Spleen (tissue), 11 donors: ENCODE measurements around the gene TDRD9. TPM values are rescaled to one million over a fixed set of nuclear protein-coding genes. Genes with fewer than 3 reads are reported as not detected.

Source experiments
- DNase-seq: peaks from one replicate; pipeline ENCODE4 v3.0.0-alpha.2; 2020
- H3K27ac ChIP-seq, 8 donors: fragments of 200-600 bp; sonication (generic) in 7 of 8; 1 replicate in 4 of 8; 2 replicates in 4 of 8; pipeline versions ENCODE4 v1.5.0 to v1.8.0; 2016 to 2021; ENCODE audit warnings: inconsistent platforms in 4 of 8, mild to moderate bottlenecking in 4 of 8, moderate library complexity in 1 of 8
- H3K27me3 ChIP-seq, 7 donors: fragments of 200-600 bp; sonication (generic) in 6 of 7; replicated peaks in 1 of 7; 1 replicate in 4 of 7; 2 replicates in 3 of 7; pipeline versions ENCODE4 v1.5.0 to v1.8.0; 2016 to 2021; ENCODE audit warnings: inconsistent platforms in 3 of 7, mild to moderate bottlenecking in 1 of 7
- H3K36me3 ChIP-seq, 6 donors: fragments of 200-600 bp; sonication (generic) in 5 of 6; 1 replicate in 4 of 6; 2 replicates in 2 of 6; pipeline versions ENCODE4 v1.5.0 to v1.8.0; 2016 to 2021; ENCODE audit warnings: inconsistent platforms in 2 of 6
- H3K4me1 ChIP-seq, 6 donors: fragments of 200-600 bp; sonication (generic) in 5 of 6; 1 replicate in 3 of 6; 2 replicates in 3 of 6; pipeline versions ENCODE4 v1.5.0 to v1.8.0; 2016 to 2021; ENCODE audit warnings: inconsistent platforms in 3 of 6
- H3K4me3 ChIP-seq, 8 donors: fragments of 200-600 bp; sonication (generic) in 7 of 8; 1 replicate in 4 of 8; 2 replicates in 4 of 8; pipeline versions ENCODE4 v1.5.0 to v1.8.0; 2016 to 2021; ENCODE audit warnings: inconsistent platforms in 4 of 8, mild to moderate bottlenecking in 4 of 8, moderate library complexity in 2 of 8
- H3K9me3 ChIP-seq, 8 donors: fragments of 200-600 bp; sonication (generic) in 7 of 8; 1 replicate in 4 of 8; 2 replicates in 4 of 8; pipeline versions ENCODE4 v1.5.0 to v1.8.0; 2016 to 2021; ENCODE audit warnings: inconsistent platforms in 4 of 8
- POLR2A ChIP-seq, 3 donors: fragments of 450-650 bp; IDR thresholded peaks; one replicate each; pipeline ENCODE4 v1.5.1; 2017; ENCODE audit warnings: antibody characterized with exemption in 3 of 3, mild to moderate bottlenecking in 1 of 3
- POLR2AphosphoS5 ChIP-seq, 3 donors: sonication (generic); formaldehyde crosslinking; IDR thresholded peaks; one replicate each; pipeline ENCODE4 v1.5.1; 2017; ENCODE audit warnings: antibody characterized with exemption in 3 of 3
- WGBS, 5 donors: extraction: QIAGEN DNeasy Blood & Tissue Kit in 3 of 5; methylation state at CpG; one replicate each; pipeline versions ENCODE4 v1.1.5 to v1.1.7; 2013 to 2018; 5-methylcytosine and 5-hydroxymethylcytosine counted together
- intact Hi-C: fragments of 100-400 bp; cut with DNase I; formaldehyde crosslinking; loops from one replicate; pipeline ENCODE4 v1.15.0; 2023; ENCODE audit warnings: low total_unique reads
- polyA plus RNA-seq, 3 donors: library from polyadenylated mRNA; stranded (reverse); fragments of 200-250 nt; gene quantifications; one replicate each; pipeline ENCODE4 v1.2.1, GENCODE V29; 2013
- total RNA-seq, 7 donors: library from RNA; depleted of rRNA in 3 of 7; stranded (reverse); fragments of >200 nt in 3 of 7; fragmentation: NEBNext Ultra II Directional in 4 of 7; extraction: Animal tissue kit (Norgen Biotek cat#: 25700) in 4 of 7; gene quantifications; one replicate each; pipeline versions ENCODE4 v1.1.0 to v1.2.1, GENCODE V29; 2016 to 2021
- TF ChIP-seq, protein P1 (sequence below), 11 experiments: fragments of 200-600 bp in 7 of 11; fragments of 450-650 bp in 4 of 11; sonication (generic) in 4 of 11; IDR thresholded peaks in 8 of 11; conservative IDR thresholded peaks in 3 of 11; 1 replicate in 7 of 11; 2 replicates in 4 of 11; pipeline versions ENCODE4 v1.4.0 to v1.8.0; 2016 to 2021; ENCODE audit warnings: antibody characterized with exemption in 11 of 11, inconsistent platforms in 4 of 11, mild to moderate bottlenecking in 1 of 11
- donor health status: healthy with polysubstance abuse.
- donor health status: DM: no; HTN: no; CAD: no; lungs with moderate emphysema.
- donor health status: DM: no; HTN: no; CAD: no.
- donor health status: Bipolar disorder and iron deficiency.
- donor health status: healthy.
- donor health status: DM: no; HTN: no; CAD: no.
- donor health status: DM: yes; HTN: yes; CAD: no.

Gene TDRD9
- total and polyA plus RNA-seq, 10 donors = 0.70 to 18.7 (median 8.0) TPM

GRCh38 chr14:103949131-103949790 lies 21.0 kb downstream of the TDRD9 start:
- peaks cover 0 to 30% (median 0%) of the 10 kb centered on the region in 7 donors for H3K27me3 ChIP-seq
- H3K4me1 ChIP-seq = no peaks in the 10 kb centered on the region
- H3K27ac ChIP-seq = peak overlapping the region in 4 of 8 donors; percentile 55 to 81 (median 70)
- no peak overlapping the region for H3K4me3 ChIP-seq
- DNase-seq = no peak
- no peak for TF ChIP-seq POLR2A (IDR thresholded peaks at IDR 0.05)
- TF ChIP-seq, protein P1, sequence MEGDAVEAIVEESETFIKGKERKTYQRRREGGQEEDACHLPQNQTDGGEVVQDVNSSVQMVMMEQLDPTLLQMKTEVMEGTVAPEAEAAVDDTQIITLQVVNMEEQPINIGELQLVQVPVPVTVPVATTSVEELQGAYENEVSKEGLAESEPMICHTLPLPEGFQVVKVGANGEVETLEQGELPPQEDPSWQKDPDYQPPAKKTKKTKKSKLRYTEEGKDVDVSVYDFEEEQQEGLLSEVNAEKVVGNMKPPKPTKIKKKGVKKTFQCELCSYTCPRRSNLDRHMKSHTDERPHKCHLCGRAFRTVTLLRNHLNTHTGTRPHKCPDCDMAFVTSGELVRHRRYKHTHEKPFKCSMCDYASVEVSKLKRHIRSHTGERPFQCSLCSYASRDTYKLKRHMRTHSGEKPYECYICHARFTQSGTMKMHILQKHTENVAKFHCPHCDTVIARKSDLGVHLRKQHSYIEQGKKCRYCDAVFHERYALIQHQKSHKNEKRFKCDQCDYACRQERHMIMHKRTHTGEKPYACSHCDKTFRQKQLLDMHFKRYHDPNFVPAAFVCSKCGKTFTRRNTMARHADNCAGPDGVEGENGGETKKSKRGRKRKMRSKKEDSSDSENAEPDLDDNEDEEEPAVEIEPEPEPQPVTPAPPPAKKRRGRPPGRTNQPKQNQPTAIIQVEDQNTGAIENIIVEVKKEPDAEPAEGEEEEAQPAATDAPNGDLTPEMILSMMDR (IDR thresholded peaks at IDR 0.05 in 8 of 11, conservative IDR thresholded peaks at IDR 0.05 in 3 of 11) = no peak
- no peak for TF ChIP-seq POLR2AphosphoS5 (IDR thresholded peaks at IDR 0.05)
- no peaks in the 10 kb centered on the region for H3K36me3 ChIP-seq
- intact Hi-C loops = no loop called here
- peaks cover 0 to 7% (median 0%) of the 10 kb centered on the region in 8 donors for H3K9me3 ChIP-seq
- WGBS, 5 donors = 64 to 84% (median 79%) methylated on average over 5 of the region's 5 CpGs

GRCh38 chr14:103960457-103961055 lies 32.3 kb downstream of the TDRD9 start:
- 46 to 51% (median 47%) methylated on average over 11 of the region's 11 CpGs for WGBS, 5 donors
- intact Hi-C loops = no loop called here
- no peaks in the 10 kb centered on the region for H3K36me3 ChIP-seq
- DNase-seq = no peak
- no peaks in the 10 kb centered on the region for H3K9me3 ChIP-seq
- no peak overlapping the region for H3K4me3 ChIP-seq
- no peaks in the 10 kb centered on the region for H3K4me1 ChIP-seq
- H3K27ac ChIP-seq = no peak overlapping the region
- no peak for TF ChIP-seq POLR2A (IDR thresholded peaks at IDR 0.05)
- no peak for TF ChIP-seq POLR2AphosphoS5 (IDR thresholded peaks at IDR 0.05)
- TF ChIP-seq, protein P1 (IDR thresholded peaks at IDR 0.05 in 8 of 11, conservative IDR thresholded peaks at IDR 0.05 in 3 of 11) = no peak
- peaks cover 0 to 3% (median 0%) of the 10 kb centered on the region in 7 donors for H3K27me3 ChIP-seq

DNA sequence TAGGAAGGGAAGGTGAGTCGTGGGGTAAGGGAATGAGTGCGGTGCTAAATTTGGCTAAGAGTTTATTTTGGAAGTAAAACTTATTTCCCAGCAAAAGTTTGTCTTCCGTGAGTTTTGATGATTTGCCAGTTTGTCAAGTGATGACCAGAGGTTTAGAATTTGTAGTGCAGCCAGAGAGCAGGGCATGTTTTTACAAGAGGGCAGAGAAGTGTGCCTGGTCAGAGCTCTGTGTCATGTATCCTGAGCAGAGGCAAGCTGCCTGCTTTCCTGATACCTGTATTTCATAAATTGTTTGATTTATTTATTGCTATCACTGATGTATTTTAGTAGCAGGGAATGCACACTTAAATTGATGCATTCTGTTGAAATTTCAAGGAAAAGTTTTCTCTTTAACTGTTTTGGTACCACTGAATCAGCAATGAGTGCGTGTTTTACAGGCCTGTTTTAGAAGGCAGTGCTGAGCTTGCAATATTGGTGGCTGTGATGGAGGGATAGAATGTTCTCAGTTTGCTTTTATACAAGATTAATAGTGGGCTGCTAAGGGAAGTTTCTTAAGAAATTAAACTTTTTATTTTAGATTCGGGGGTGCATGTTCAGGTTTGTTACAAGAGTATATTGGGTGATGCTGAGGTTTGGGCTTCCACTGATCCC lies 33.8 kb downstream of the TDRD9 start:
- intact Hi-C loops = no loop called here
- H3K27ac ChIP-seq = no peak overlapping the region
- no peaks in the 10 kb centered on the region for H3K36me3 ChIP-seq
- TF ChIP-seq POLR2AphosphoS5 (IDR thresholded peaks at IDR 0.05) = no peak
- TF ChIP-seq, protein P1 (IDR thresholded peaks at IDR 0.05 in 8 of 11, conservative IDR thresholded peaks at IDR 0.05 in 3 of 11) = no peak
- TF ChIP-seq POLR2A (IDR thresholded peaks at IDR 0.05) = no peak
- peaks cover 0 to 8% (median 0%) of the 10 kb centered on the region in 7 donors for H3K27me3 ChIP-seq
- WGBS, 5 donors = 84 to 90% (median 89%) methylated on average over 5 of the region's 5 CpGs
- no peak overlapping the region for H3K4me3 ChIP-seq
- no peak for DNase-seq
- no peaks in the 10 kb centered on the region for H3K9me3 ChIP-seq
- no peaks in the 10 kb centered on the region for H3K4me1 ChIP-seq

- Histone ChIP-seq H3K4me3 (no peak overlapping the region), H3K9me3 (no peaks in the 10 kb centered on the region), H3K36me3 (peaks cover 0 to 3% (median 0%) of the 10 kb centered on the region in 6 donors), H3K27me3 (peaks cover 0 to 8% (median 0%) of the 10 kb centered on the region in 7 donors), H3K27ac (no peak overlapping the region), H3K4me1 (no peaks in the 10 kb centered on the region)
- no peak for DNase-seq
- intact Hi-C loops = no loop called here
- TF ChIP-seq, protein P1 (IDR thresholded peaks at IDR 0.05 in 8 of 11, conservative IDR thresholded peaks at IDR 0.05 in 3 of 11) = no peak
- TF ChIP-seq POLR2A (IDR thresholded peaks at IDR 0.05) (no peak), POLR2AphosphoS5 (IDR thresholded peaks at IDR 0.05) (no peak)
Observed at GRCh38 chr14:103966631-103967030, 38.4 kb downstream of the TDRD9 start.
